Measurements from ENCODE around the gene IRX4.
"Not testable (repeated sequence)": the region's sequence is repeated elsewhere in the genome, so short reads cannot be mapped to it uniquely, and the experiment has no call there.

The IRX4 gene

GRCh38 chr5:1877103-1878049, 5.3 kb downstream of the IRX4 start:
- DNase-seq, result no peak

DNA sequence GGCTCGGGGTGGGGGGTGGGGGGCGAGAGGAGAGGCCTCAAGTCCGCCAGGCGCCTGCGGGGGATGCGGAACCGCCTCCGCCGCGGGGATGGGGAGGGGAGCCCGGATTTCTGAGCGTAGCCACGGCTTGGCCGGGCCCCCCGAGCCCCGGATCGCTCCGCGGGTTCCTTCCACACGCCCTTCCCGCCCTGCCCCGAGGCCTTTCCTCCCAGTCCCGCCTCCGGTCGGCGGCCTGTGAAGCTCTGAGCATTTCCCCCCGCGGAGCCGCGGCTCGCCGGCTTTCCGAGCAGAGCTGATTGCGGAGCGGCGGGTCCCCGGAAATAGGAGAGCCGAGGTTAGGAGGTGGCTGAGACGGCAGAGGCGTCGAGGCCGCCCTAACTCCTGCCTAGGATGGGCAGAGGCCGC, 6.1 kb downstream of the IRX4 start:
- DNase-seq, result no peak

- no peak for DNase-seq
These were observed 6.7 kb downstream of the IRX4 start for GRCh38 chr5:1875843-1876659.

- DNase-seq, result no peak
These were observed 7.4 kb downstream of the IRX4 start for GRCh38 chr5:1875281-1875842.

DNA sequence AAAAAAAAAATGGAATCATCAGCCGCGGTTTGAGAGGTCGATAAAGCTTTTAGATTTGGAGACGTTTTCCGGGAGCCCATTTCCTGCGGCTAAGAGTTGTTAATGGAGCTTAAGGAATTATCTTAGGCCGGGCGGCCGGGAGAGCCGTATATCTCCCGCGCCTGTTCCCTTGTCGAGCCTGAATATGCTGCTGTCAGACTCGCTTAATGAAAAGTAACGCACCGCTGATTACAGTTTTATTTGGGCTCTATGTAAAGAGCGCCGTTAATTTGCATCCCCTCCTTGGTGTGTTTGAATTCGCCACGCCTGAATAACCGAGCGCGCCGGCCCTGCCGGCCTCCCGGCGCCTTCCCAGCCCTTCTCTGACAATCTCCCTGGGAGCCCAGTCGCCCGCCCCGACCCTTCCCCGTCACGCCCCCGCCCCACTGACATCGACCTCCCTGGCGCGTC, 7.9 kb downstream of the IRX4 start:
- DNase-seq, result no peak

- no peak for DNase-seq
These were observed 8.4 kb downstream of the IRX4 start for GRCh38 chr5:1874348-1874747.

DNA sequence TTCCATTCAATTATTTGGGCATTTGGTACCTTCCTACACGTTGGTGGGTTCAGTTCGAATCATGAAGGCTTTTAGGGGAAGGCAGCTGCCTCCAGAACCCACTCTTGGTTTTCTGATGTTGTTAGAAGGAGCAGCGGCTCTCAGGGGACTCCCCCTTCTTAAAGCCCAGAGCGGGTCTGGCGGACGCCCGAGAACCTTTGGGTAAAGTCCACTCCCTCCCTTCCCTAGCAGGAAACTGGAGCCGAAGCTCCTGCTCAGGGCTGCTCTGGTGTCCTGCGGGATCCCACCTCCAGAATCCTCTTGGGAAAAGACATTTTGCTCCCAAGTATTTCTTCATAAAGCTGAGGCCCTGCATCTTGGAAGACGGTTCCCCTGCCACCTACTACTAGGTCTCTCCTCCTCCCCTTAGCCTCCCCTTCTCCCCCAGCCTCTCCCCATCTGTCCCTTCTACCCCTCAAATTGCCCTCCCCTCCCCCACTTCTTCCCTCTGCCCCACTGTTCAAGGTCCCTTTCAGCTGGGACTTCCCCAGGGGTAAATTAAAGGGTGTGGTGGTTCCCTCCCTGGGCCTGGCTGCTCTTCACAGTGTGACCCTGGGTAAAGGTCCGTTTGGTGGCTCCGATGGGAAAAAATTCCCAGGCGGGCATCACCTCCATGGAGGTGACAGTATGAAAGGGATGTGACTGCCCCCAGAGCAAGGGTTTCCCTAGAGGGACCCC, 9.3 kb downstream of the IRX4 start:
- no peak for DNase-seq

DNA sequence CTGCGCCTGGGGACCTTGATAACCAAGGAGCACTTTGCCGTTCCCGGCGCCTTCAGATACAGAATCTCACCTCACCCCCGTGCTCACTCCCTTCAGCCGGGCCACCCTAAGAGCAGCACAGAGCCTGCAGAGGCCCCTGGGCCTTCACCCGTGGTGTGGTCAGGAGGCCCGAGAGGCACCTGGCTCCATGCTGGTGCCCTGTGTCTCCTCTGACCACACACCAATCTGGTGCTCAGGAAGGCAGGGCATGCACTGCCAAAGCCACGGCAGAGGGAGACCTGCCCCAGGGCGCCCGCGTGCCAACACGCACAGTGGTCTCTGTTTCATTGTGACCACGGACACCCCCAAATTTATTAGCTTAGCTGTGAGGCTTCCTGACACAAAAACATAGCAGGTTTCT, 11.3 kb downstream of the IRX4 start:
- DNase-seq, result no peak

DNA sequence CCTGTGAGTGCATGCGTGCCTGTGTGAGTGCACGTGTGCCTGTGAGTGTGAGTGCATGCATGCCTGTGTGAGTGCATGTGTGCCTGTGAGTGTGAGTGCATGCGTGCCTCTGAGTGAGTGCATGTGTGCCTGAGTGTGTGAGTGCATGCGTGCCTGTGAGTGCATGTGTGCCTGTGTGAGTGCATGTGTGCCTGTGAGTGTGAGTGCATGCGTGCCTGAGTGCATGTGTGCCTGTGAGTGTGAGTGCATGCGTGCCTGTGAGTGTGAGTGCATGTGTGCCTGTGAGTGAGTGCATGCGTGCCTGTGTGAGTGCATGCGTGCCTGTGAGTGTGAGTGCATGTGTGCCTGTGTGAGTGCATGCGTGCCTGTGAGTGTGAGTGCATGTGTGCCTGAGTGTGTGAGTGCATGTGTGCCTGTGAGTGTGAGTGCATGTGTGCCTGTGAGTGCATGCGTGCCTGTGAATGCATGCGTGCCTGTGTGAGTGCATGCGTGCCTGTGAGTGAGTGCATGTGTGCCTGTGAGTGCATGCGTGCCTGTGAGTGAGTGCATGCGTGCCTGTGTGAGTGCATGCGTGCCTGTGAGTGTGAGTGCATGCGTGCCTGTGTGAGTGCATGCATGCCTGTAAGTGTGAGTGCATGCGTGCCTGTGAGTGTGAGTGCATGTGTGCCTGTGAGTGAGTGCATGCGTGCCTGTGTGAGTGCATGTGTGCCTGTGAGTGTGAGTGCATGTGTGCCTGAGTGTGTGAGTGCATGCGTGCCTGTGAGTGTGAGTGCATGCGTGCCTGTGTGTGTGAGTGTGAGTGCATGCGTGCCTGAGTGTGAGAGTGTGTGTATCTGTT, 12.1 kb downstream of the IRX4 start:
- DNase-seq, result not testable (repeated sequence)

- DNase-seq, result no peak
These were observed 13.7 kb downstream of the IRX4 start for GRCh38 chr5:1868886-1869475.

DNA sequence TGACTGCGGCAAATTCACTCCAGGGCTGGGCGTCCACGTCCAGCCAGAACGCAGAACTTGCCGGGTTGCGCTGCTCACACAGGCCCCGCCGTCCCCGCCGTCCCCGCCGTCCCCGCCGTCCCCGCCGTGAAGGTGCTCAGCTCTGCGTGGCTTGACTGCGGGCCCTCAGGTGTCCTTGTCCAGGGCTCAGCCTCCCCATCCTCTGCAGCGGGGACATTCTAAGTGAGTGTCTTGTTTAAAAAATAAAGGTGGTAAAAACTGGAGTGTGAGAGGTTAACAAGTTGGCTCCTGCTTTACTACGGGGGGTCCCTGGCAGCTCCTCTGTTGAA, 14.9 kb downstream of the IRX4 start:
- no peak for DNase-seq

- DNase-seq, result no peak
These were observed 15.5 kb downstream of the IRX4 start for GRCh38 chr5:1867114-1867814.

DNA sequence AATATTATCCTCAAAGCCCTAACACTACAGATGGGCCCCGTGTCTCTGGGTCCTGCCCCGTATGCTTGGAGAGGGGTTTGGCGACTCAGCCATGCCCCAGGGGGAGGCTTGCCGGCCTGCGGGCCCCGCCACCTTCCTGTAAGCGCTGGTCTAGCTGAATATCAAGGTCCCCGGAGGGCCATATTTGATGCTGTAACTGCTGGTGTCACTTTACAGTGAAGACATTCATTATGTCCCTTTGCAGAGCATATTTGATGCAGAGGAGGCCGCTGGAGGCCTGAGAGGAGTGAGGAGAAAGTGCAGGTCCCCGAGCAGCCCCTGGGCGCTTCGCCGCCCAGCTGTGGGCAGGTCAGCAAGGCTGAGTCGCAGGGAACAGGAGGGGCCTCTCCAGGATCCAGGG, 16.8 kb downstream of the IRX4 start:
- DNase-seq, result no peak

- DNase-seq, result no peak
These were observed 17.2 kb downstream of the IRX4 start for GRCh38 chr5:1865486-1865885.

DNA sequence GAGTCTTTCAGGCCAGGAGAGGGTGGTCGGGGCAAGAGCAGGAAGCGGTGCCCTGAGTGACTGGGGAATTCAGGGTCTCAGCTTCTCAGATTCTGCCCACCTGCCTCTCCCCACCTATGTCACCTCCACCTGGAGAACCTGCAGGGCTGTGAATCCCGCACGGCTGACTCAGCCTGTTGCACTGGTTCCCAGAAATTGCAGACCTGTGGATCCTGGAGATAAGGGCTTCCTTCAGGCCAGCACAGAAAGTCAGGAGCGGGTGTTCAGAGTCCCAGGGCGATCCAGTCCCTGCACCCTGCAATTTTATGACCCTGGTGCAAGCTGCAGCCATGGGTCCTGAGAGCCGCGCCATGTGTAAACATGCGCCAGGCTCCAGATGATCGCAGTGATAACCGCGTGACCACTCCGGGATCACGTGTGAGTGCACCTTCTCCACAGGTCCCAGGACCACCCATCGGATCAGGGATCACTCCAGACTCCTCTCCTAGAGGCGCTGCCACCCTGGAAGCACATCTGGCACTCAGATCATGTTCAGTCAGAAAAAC, 17.8 kb downstream of the IRX4 start:
- no peak for DNase-seq

GRCh38 chr5:1860949-1861348, 21.8 kb downstream of the IRX4 start:
- no peak for DNase-seq

- no peak for DNase-seq
These were observed 22.6 kb downstream of the IRX4 start for GRCh38 chr5:1860021-1860610.

GRCh38 chr5:1859099-1859498, 23.6 kb downstream of the IRX4 start:
- DNase-seq, result no peak

DNA sequence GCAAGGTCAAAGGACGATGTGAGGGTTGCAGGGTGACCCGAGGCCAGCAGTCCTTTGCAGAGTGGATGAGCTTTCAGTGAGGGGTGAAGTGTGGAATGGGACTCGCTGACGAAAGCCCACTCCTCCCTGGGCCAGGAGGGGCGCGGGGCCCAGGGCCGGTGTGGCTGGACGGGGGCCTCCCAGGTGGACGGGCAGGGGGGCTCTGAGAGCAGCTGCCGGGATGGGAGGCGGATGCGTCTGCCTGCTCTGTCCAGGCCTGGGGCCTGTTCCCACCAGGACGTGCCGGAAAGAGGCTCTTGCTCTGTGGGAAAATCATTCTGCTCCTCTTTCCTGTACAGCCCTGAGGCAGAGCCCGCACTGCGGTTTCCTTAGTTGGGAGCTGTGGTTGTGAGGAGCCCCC, 24.3 kb downstream of the IRX4 start:
- no peak for DNase-seq

DNA sequence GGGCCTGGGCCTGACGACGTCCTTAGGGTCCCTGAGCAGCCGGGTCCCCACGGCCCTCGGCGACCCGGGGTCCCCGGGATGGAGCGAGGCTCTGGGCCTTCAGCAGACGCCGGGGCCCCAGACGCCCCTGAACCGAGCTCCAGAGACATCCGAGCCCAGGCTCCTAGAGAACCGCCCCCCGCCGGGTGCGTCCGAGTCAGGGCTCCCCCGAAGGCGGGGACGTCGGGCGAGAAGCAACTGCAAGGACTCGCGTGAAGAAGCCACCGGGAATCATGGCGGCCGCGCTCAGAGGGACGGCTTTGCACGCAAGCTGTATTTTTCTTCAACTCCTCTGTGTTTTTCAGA, 25.5 kb downstream of the IRX4 start:
- DNase-seq, result no peak
